GM23338 (cell line): ENCODE measurements around the gene LLGL2.

Experiments used
- CREB1 ChIP-seq: fragments of 250-450 bp; sonication (Bioruptor Pico); IDR thresholded peaks from 2 replicates; pipeline ENCODE4 v1.5.0; 2020; ENCODE audit warnings: low read depth, mild to moderate bottlenecking, moderate library complexity
- CTCF ChIP-seq, 2 experiments: fragments of 200-600 bp in 1 of 2; sonication (generic) in 1 of 2; conservative IDR thresholded peaks; 2 replicates each; pipeline versions ENCODE4 v1.5.1 to v1.6.1; 2016 to 2017; ENCODE audit warnings: antibody characterized with exemption in 2 of 2, low read depth in 2 of 2, mild to moderate bottlenecking in 2 of 2, moderate library complexity in 1 of 2
- EZH2 ChIP-seq: fragments of 200-600 bp; sonication (generic); IDR thresholded peaks from one replicate; pipeline ENCODE4 v1.8.0; 2017; ENCODE audit warnings: antibody characterized with exemption, mild to moderate bottlenecking, low read depth; ENCODE audit not compliant: unreplicated experiment
- EZH2phosphoT487 ChIP-seq: fragments of 200-600 bp; sonication (generic); IDR thresholded peaks from one replicate; pipeline ENCODE4 v1.8.1; 2018; ENCODE audit warnings: antibody characterized with exemption; ENCODE audit not compliant: unreplicated experiment
- POLR2AphosphoS5 ChIP-seq: IDR thresholded peaks from 2 replicates; pipeline ENCODE4 v1.6.1; 2016; ENCODE audit warnings: antibody characterized with exemption, low read depth
- ZNF114 ChIP-seq: fragments of 250-450 bp; sonication (Bioruptor Pico); IDR thresholded peaks from 2 replicates; pipeline ENCODE4 v1.5.0; 2020; ENCODE audit warnings: mild to moderate bottlenecking, moderate library complexity

GRCh38 chr17:75589919-75590303 lies 64.4 kb downstream of the LLGL2 start:
- TF ChIP-seq ZNF114 (CRISPR knock-in tag) (no peak), CTCF (conservative IDR thresholded peaks at IDR 0.05; ENCODE audit: low read depth in 2 of 2) (no peak), EZH2 (no peak), POLR2AphosphoS5 (no peak), CREB1 (no peak), EZH2phosphoT487 (no peak)
